ENCODE results near the gene OTOA. TPM values are rescaled to one million over a fixed set of nuclear protein-coding genes. Genes with fewer than 3 reads are reported as not detected.

Gene OTOA
- total and polyA plus RNA-seq, 12 donors, result 0.06 to 0.21 (median 0.07) TPM; not detected in 6

GRCh38 chr16:21703156-21703555, 39.4 kb downstream of the OTOA start:
- Histone ChIP-seq H3K4me1 (peaks cover 0 to 5% (median 0%) of the 10 kb centered on the region in 9 donors), H3K4me3 (no peak overlapping the region), H3K27ac (no peak overlapping the region), H3K27me3 (peaks cover 0 to 4% (median 0%) of the 10 kb centered on the region in 7 donors), H3K9me3 (no peaks in the 10 kb centered on the region), H3K36me3 (no peaks in the 10 kb centered on the region)
- intact Hi-C loops (cut with DNase I), result loop anchor here in 2 of 10 donors (5.0 to 10.0 kb wide), 2 partner anchors 46 to 48 kb away; partner anchors contain the start of gene IGSF6 (in 1 of the 2)
- 53 to 55% methylated on average over 2 of the region's 2 CpGs for WGBS, 2 donors
- no peak for ATAC-seq
- DNase-seq, result no peak
- TF ChIP-seq CTCF (IDR thresholded peaks at IDR 0.05), result no peak

GRCh38 chr16:21703589-21704174, 39.9 kb downstream of the OTOA start:
- H3K9me3 ChIP-seq, result no peaks in the 10 kb centered on the region
- no peak for DNase-seq
- 71 to 72% methylated on average over 5 of the region's 5 CpGs for WGBS, 2 donors
- H3K4me1 ChIP-seq, result peaks cover 0 to 6% (median 0%) of the 10 kb centered on the region in 9 donors
- ATAC-seq, result no peak
- H3K27ac ChIP-seq, result no peak overlapping the region
- no peak for TF ChIP-seq CTCF (IDR thresholded peaks at IDR 0.05)
- H3K27me3 ChIP-seq, result peaks cover 0 to 7% (median 0%) of the 10 kb centered on the region in 7 donors
- no peaks in the 10 kb centered on the region for H3K36me3 ChIP-seq
- no peak overlapping the region for H3K4me3 ChIP-seq
- intact Hi-C loops (cut with DNase I), result loop anchor here in 2 of 10 donors (5.0 to 10.0 kb wide), 2 partner anchors 46 to 49 kb away; partner anchors contain the start of gene IGSF6 (in 1 of the 2)

GRCh38 chr16:21704266-21704665, 40.5 kb downstream of the OTOA start:
- Histone ChIP-seq H3K4me1 (peaks cover 0 to 7% (median 0%) of the 10 kb centered on the region in 9 donors), H3K36me3 (no peaks in the 10 kb centered on the region), H3K27me3 (peaks cover 0 to 7% (median 0%) of the 10 kb centered on the region in 7 donors), H3K4me3 (no peak overlapping the region), H3K27ac (no peak overlapping the region), H3K9me3 (no peaks in the 10 kb centered on the region)
- ATAC-seq (no peak), DNase-seq (no peak)
- no peak for TF ChIP-seq CTCF (IDR thresholded peaks at IDR 0.05)
- intact Hi-C loops (cut with DNase I), result loop anchor here in 2 of 10 donors (5.0 to 10.0 kb wide), 2 partner anchors 47 to 49 kb away; partner anchors contain the start of gene IGSF6 (in 1 of the 2)
- WGBS, 2 donors, result 85 to 87% methylated on average over 5 of the region's 5 CpGs

DNA sequence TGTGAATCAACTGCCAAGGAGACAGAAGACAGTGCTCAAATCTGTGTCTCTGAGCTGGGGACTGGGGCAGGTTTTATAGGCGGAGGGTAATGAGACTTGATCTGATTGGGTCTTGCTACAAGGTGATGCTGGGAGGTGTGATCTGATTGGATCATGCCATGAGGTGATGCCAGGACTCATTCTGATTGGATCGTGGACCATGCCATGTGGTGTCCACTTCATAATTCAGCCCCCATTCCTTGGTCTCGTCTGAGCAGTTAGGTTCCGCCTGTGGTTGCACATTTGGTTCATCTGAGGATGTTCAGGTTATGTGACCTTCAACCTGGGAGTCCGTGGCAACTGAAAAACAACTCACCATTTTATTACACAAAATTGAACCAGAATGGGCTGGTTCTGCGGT, 41.0 kb downstream of the OTOA start:
- H3K36me3 ChIP-seq, result no peaks in the 10 kb centered on the region
- ATAC-seq (no peak), DNase-seq (no peak)
- no peak overlapping the region for H3K4me3 ChIP-seq
- intact Hi-C loops (cut with DNase I), result loop anchor here in 8 of 10 donors (5.0 to 10.0 kb wide), 3 partner anchors 47 to 122 kb away; partner anchors contain the start of gene IGSF6 (in 1 of the 8)
- peaks cover 0 to 7% (median 0%) of the 10 kb centered on the region in 7 donors for H3K27me3 ChIP-seq
- H3K27ac ChIP-seq, result no peak overlapping the region
- 82 to 85% methylated on average over 6 of the region's 6 CpGs for WGBS, 2 donors
- peaks cover 0 to 7% (median 0%) of the 10 kb centered on the region in 9 donors for H3K4me1 ChIP-seq
- TF ChIP-seq CTCF (IDR thresholded peaks at IDR 0.05), result no peak
- no peaks in the 10 kb centered on the region for H3K9me3 ChIP-seq
